Measurements from ENCODE around the gene PISD.
A peak's percentile ranks its signal among the peaks of the same experiment; 100 is the strongest.
"Not testable (repeated sequence)": the region's sequence is repeated elsewhere in the genome, so short reads cannot be mapped to it uniquely, and the experiment has no call there.

PISD gene

GRCh38 chr22:31661851-31662667, at the start of gene PISD:
Gene PISD, minus strand, starts transcription at chr22:31662215. Its CDS starts 7 bp downstream, at chr22:31662208.
- DNase-seq (ENCODE audit: low spot score), result peak; percentile 97

- not testable (repeated sequence) for DNase-seq (ENCODE audit: low spot score)
Measured at GRCh38 chr22:31711226-31711625, 49.2 kb upstream of the PISD start.

DNA sequence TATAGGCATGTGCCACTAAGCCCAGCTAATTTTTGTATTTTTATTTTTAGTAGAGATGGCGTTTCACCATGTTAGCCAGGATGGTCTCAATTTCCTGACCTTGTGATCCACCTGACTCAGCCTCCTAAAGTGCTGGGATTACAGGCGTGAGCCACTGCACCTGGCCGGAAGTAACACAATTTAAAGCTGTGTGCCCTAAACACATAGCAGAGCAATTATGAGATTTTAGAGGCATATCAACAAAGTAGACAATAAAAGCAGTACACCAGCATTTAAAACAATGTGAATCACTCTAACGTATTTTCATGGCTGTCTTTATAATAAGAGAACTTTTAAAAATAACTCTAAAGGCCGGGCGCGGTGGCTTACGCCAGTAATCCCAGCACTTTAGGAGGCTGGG, 45.5 kb upstream of the PISD start:
- DNase-seq (ENCODE audit: low spot score), result no peak

- DNase-seq (ENCODE audit: low spot score), result no peak
Measured at GRCh38 chr22:31695423-31695822, 33.4 kb upstream of the PISD start.

DNA sequence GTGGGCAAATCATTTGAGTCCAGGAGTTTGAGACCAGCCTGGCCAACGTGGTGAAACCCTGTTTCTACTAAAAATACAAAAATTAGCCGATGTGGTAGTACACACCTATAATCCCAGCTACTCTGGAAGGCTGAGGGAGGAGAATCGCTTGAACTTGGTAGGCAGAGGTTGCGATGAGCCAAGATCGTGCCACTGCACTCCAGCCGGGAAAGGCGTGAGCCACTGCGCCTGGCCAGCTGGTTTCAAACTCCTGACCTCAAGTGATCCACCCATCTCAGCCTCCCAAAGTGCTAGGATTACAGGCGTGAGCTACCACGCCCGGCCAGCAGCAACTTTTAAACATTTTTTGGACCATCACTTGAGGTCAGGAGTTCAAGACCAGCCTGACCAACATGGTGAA, 32.0 kb upstream of the PISD start:
- not testable (repeated sequence) for DNase-seq (ENCODE audit: low spot score)

DNA sequence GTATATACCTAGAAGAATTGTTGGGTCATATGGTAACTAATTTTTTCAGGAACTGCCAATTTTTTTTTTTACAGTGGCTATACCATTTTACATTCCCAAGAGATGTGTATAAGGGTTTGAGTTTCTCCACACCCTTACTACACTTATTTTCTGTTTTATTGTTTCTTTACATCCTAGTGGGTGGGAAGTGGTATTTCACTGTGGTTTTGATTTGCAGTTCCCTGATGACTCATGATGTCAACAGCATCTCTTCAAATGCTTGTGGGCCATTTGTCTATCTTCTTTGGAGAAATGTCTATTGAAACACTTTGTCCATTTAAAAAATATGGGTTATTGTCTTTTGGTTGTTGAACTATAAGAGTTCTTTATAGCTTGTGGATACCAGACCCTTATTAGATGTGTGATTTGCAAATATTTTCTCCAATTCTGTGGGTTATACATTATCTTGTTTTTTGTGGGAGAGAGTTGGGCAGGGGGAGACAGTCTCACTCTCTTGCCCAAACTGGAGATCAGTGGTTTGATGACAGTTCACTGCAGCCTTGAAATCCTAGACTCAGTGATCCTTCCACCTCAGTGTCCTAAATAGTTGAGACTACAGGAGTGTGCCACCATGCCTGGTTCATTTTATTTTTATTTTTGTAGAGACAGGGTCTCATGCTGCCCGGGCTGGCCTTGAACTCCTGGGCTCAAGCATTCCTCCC, 30.3 kb upstream of the PISD start:
- no peak for DNase-seq (ENCODE audit: low spot score)

DNA sequence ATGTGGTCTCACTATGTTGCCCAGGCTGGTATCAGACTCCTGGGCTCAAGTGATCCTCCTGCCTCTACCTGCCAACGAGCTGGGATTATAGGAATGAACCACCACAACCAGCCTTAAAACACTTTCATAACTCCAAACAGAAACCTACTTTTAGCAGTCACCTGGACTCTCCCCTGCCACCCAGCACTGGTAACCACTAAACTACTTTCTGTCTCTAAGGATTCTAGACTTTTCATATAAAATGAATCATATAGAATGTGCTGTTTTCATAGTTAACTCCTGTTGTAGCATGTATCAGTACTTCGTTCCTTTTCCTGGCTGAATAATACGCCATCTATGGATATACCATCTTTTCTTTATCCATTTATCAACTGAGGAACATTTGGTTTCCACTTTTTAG, 29.4 kb upstream of the PISD start:
- DNase-seq (ENCODE audit: low spot score), result no peak

GRCh38 chr22:31683181-31684105, 21.4 kb upstream of the PISD start:
- no peak for DNase-seq (ENCODE audit: low spot score)

DNA sequence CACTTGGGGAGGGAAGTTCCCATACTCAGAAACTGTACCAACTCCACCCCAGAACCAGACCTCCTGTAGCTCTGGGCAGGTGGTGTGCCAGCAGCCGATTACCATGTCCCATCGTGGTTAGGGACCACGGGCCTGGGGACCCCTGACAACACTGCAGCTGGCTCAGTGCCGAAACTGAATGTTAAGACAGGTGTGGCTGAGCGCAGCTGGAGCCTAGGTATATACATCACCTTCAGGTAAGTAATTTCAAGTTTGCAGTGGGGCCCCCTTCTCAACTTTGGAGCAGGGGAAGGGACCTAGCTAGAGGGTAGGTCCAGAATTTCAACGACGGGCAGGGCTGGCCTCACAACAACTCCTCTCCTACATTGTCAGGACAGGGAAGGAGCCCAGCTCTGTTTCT, 20.7 kb upstream of the PISD start:
- no peak for DNase-seq (ENCODE audit: low spot score)

DNA sequence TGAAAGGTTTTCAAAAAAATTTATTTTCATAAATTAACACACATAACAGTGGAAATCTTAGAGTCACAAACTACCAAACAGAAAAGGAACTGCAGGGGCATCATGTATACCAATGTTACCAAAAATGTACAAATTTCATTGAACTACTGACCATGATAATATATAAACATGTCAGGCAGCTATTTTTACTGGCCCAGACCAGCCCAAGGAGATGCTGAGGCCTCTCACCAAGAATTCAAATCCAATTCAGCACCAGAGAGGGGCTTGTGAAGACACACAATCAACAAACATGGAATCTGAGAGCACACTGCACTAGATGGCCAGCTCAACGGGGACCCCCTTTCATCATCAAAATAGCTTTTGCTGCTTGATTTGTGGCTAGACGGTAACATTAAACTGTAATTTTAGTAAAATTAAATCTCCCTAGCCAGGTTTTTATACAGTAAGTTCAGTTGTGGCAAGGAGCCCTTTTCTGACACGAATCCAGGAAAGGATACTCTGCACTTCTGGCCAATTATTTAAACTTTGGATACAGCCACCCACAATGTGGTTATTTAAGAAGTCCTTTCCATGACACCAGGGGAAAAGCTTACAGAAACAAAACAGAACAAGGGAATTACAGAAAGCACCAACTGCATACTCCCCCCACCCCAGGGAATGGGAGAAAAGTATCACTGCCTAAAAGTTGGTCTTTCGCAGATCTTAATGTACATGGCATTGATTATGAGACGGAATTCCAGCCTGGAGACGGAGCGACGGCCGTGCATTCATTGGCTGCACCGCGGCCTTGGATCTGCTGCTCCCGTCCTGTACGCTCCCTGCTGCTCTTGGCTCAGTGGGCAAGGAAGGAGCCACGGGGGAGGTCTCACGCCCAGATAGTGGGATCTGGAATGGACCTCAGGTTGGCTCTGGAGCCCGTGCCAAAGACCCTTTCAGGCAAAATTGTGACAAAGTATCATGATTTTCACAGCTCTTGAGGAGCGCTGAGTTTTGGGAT, 19.6 kb upstream of the PISD start:
- DNase-seq (ENCODE audit: low spot score), result no peak

- no peak for DNase-seq (ENCODE audit: low spot score)
Measured at GRCh38 chr22:31680861-31681341, 18.9 kb upstream of the PISD start.

- DNase-seq (ENCODE audit: low spot score), result no peak
Measured at GRCh38 chr22:31678748-31679147, 16.7 kb upstream of the PISD start.

DNA sequence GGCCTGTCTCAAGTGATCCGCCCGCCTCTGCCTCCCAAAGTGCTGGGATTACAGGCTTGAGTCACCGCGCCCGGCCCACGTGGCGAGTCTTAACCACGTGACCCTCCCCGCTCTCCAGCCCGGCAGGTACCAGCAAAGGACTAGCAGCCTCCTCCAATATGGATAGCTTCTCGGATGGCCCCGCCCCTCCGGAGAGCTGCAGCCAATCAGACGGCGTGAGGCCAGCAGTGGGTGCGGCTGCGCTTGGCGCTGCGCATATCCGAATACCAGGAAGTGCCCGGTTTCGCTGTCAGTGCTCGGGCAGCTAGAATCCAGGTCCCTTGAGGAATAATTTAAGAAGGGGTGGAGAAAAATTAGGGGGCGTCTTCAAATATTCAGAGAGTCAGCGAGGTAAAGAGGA, 14.7 kb upstream of the PISD start:
- DNase-seq (ENCODE audit: low spot score), result peak; percentile 96

- DNase-seq (ENCODE audit: low spot score), result not testable (repeated sequence)
Measured at GRCh38 chr22:31674219-31674618, 12.2 kb upstream of the PISD start.

DNA sequence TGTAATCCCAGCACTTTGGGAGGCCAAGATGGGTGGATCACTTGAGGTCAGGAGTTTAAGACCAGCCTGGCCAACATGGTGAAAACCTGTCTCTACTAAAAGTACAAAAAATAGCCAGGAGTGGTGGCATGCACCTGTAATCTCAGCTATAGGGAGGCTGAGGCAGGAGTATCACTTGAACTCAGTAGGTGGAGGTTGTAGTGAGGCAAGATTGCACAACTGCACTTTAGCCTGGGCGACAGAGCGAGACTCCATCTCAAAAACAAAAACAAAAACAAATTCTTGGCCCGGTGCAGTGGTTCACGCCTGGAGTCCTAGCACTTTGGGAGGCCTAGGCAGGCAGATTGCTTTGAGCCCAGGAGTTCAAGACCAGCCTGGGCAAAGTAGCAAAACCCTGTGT, 6.8 kb upstream of the PISD start:
- DNase-seq (ENCODE audit: low spot score), result not testable (repeated sequence)

DNA sequence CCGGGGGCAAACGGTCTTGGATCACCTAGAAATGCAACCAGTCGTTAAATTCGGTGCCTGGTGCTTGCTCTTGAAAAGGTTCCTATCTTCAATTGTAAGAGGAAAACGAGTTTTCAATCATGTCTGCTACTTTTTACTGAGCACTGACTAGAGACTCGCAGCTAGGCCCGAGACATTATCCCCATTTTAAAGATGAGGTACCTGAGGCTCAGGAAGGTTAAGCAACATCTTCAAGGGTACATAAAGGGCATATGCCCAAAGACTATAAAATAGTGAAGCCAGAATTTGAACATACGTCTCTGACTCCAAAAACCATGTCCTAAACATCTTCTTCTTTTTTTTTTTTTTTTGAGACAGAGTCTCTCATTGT, 638 bp upstream of the PISD start:
- no peak for DNase-seq (ENCODE audit: low spot score)

DNA sequence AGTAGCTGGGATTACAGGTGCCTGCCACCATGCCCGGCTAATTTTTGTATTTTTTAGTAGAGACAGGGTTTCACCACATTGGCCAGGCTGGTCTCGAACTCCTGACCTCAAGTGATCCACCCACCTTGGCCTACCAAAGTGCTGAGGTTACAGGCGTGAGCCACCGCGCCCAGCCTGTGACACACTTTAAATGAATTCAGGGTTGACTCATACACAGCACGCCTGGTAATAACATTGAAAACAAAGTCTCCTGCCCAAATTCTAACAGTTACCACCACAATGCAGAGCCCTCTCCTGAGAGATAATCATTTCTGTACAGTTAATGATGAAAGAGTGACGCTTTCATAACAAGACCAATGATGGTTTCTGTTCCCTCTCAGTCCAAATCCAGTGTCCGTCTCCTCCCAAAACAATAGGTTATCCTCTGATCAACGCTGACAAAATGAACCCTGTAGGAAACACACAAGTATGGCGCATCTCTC, 1.1 kb downstream of the PISD start:
- DNase-seq (ENCODE audit: low spot score), result not testable (repeated sequence)

DNA sequence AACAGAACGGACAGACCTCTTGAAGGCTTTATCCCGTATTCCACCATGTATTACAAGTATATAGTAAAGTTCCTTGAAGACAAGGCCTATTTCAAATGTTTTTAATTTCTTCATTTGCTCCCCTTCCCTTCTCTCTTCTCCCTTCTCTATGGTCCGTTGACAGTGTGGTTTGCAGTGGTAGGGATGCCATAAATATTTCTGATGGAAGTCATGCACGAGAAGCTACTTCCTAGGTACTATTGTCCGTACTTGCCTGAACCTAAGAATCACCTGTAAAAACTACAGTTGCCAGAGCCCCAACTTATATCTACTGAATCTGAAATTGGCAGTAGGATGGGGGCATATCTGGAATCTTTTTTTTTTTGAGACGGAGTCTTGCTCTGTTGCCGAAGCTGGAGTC, 2.8 kb downstream of the PISD start:
- no peak for DNase-seq (ENCODE audit: low spot score)

- DNase-seq (ENCODE audit: low spot score), result no peak
Measured at GRCh38 chr22:31654408-31654807, 7.6 kb downstream of the PISD start.

DNA sequence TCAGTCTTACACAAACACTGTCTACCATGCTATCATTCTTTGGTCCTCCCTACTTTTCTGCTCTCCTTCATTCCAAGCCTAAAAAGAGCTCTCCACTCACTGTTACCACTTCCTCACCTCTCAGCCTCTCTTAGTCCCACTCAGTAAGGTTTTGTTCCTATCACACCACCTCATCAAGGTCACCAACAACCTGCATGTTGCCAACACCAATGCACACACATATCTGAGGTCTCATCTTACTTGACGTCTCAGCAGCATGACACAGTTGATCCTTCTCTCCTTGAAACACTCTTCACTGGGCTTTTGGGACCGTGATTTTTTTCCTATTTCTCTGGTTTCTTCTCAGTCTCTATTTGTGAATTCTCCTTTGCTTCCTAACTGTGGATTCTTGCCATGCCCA, 8.1 kb downstream of the PISD start:
- no peak for DNase-seq (ENCODE audit: low spot score)
